Measurements from ENCODE around the gene EFCAB6. TPM values are rescaled to one million over a fixed set of nuclear protein-coding genes. Genes with fewer than 3 reads are reported as not detected.

The EFCAB6 gene
- total RNA-seq, 1 donor from 2014 or later = not detected

DNA sequence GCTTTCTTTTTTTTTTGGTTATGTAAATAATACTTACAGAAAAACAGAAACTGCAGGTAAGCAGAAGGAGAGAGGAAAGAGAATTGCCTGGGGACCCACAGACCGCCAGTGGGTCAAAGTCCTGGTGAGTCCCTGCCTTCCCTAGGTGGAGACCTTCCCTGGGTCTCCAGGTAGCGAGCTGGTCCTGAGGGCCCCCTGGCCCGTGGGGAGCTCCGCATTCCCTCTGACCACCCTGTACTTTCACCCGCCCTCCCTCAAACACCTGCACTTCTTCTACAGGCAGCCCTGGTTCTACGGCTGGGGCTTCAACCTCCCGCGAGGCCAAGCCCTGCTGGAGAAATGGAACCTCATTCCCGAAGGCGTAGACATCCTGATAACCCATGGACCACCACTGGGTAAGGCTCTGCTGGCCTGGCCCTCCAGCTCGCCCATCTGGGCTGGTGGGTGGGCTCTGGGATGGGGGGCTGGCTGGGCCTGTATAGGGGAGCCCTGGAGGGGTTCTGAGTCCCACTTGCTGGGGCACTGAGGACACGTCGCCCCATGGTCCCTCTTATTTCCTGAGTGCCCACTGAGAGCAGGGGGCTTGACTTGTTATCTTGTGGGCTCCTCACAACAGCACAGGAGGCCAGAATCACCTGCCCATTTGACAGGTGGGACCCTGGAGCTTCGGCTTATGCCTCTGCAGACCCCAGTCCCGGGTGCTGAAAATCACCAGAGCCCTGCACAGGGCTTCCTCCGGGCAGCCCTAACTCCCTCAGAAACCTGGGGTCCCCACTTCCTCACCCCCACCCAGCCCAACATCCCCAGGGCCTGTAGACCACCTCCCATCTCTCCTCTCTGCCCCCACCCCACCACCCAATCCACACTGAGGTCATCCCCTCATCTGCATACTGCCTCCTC, 313.9 kb downstream of the EFCAB6 start:
- ATAC-seq (ENCODE audit: low read depth) (no peak), DNase-seq (no peak)
- ChIA-PET CTCF (no interaction called here), POLR2A (no interaction called here)
- Mint-ChIP-seq H3K4me3 (no peak overlapping the region), H3K9me3 (no peaks in the 10 kb centered on the region), H3K4me1 (no peaks in the 10 kb centered on the region), H3K36me3 (ENCODE audit: low read depth) (no peaks in the 10 kb centered on the region), H3K27me3 (no peaks in the 10 kb centered on the region), H3K27ac (no peak overlapping the region)
- intact Hi-C loops (cut with micrococcal nuclease) = no loop called here
- TF ChIP-seq, protein P1, sequence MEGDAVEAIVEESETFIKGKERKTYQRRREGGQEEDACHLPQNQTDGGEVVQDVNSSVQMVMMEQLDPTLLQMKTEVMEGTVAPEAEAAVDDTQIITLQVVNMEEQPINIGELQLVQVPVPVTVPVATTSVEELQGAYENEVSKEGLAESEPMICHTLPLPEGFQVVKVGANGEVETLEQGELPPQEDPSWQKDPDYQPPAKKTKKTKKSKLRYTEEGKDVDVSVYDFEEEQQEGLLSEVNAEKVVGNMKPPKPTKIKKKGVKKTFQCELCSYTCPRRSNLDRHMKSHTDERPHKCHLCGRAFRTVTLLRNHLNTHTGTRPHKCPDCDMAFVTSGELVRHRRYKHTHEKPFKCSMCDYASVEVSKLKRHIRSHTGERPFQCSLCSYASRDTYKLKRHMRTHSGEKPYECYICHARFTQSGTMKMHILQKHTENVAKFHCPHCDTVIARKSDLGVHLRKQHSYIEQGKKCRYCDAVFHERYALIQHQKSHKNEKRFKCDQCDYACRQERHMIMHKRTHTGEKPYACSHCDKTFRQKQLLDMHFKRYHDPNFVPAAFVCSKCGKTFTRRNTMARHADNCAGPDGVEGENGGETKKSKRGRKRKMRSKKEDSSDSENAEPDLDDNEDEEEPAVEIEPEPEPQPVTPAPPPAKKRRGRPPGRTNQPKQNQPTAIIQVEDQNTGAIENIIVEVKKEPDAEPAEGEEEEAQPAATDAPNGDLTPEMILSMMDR (IDR thresholded peaks at IDR 0.05) = no peak

DNA sequence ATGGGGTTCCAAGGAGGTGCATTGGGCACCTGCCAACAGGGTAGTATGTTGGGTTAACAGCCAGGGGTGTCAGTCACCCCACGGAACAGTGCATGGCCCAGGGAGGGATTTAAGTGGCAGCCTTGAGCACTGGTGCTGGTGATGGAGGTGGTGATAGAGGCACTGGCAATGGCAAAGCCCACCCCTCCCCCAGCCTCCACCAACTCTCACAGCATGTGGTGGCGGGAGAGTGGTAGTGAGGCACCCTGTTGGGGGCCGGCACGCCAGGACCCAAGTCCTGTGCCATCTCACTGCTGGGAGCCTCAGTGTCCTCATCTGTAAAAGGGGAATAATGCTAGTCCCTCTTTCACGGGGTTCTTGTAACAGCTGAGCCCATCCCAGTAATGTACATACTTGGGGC, 318.8 kb downstream of the EFCAB6 start:
- DNase-seq = no peak
- TF ChIP-seq, protein P1 (IDR thresholded peaks at IDR 0.05) = no peak

DNA sequence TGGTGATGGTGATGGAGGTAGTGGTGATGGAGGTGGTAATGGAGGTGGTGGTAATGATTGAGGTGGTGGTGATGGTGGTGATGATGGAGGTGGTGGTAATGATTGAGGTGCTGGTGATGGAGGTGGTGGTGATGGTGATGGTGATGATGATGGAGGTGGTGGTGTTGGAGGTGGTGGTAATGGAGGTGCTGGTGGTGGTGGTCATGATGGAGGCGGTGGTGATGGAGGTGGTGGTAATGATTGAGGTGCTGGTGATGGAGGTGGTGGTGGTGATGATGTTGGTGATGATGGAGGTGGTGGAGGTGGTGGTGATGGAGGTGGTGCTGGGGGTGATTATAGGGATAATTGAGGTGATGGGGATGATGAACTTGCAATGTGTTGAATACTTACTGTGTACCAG, 320.4 kb downstream of the EFCAB6 start:
- H3K9me3 Mint-ChIP-seq = peaks cover 3% of the 10 kb centered on the region
- H3K4me1 Mint-ChIP-seq = no peaks in the 10 kb centered on the region
- POLR2A ChIA-PET = no interaction called here
- H3K27ac Mint-ChIP-seq = no peak overlapping the region
- H3K27me3 Mint-ChIP-seq = peaks cover 9% of the 10 kb centered on the region
- DNase-seq = no peak
- TF ChIP-seq, protein P1 (IDR thresholded peaks at IDR 0.05) = no peak
- ATAC-seq (ENCODE audit: low read depth) = no peak
- CTCF ChIA-PET = no interaction called here
- intact Hi-C loops (cut with micrococcal nuclease) = no loop called here
- no peaks in the 10 kb centered on the region for H3K36me3 Mint-ChIP-seq (ENCODE audit: low read depth)
- no peak overlapping the region for H3K4me3 Mint-ChIP-seq

More for the DNA sequence above, 318.8 kb downstream of the EFCAB6 start:
- ChIA-PET POLR2A (no interaction called here), CTCF (no interaction called here)
- H3K27ac Mint-ChIP-seq = no peak overlapping the region
- no peaks in the 10 kb centered on the region for H3K4me1 Mint-ChIP-seq
- H3K9me3 Mint-ChIP-seq = peaks cover 3% of the 10 kb centered on the region
- peaks cover 2% of the 10 kb centered on the region for H3K27me3 Mint-ChIP-seq
- no peaks in the 10 kb centered on the region for H3K36me3 Mint-ChIP-seq (ENCODE audit: low read depth)
- intact Hi-C loops (cut with micrococcal nuclease) = no loop called here
- H3K4me3 Mint-ChIP-seq = no peak overlapping the region
- no peak for ATAC-seq (ENCODE audit: low read depth)

DNA sequence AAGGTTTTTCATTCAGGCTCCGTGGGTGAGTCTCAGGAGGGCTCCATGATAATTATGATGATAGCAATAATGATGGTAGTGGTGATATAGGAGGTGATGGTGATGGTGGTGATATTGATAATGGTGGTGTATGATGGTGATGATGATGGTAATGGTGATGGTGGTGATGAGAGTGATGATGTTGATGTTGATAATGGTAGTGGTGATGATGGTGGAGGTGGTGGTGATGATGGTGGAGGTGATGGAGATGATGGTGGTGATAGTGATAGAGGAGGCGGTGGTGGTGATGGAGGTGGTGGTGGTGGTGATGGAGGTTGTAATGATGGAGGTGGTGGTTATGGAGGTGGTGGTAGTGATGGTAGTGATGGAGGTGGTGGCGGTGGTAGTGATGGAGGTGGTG, 320.9 kb downstream of the EFCAB6 start:
- H3K36me3 Mint-ChIP-seq (ENCODE audit: low read depth) = no peaks in the 10 kb centered on the region
- intact Hi-C loops (cut with micrococcal nuclease) = no loop called here
- TF ChIP-seq, protein P1 (IDR thresholded peaks at IDR 0.05) = no peak

DNA sequence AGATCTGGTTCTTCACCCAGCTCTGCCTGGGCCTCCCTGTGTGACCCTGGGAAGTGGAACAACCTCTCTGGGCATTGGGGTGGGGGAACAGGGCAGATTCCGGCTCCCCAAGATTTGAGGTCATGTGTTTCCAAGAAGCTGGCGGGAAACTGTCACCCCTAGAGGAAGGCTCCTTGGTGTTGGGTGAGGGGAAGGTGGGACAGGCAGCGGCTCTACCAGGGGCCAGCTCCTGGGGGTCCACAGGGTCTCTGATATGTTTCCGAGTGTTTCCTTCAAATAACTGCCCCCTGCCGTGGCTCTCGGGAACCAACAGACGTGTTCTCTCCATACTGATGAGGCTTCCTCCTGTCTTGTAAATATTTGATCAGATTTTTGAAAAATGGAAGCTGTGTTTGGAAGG, 321.8 kb downstream of the EFCAB6 start:
- no peak for ATAC-seq (ENCODE audit: low read depth)
- Mint-ChIP-seq H3K4me1 (no peaks in the 10 kb centered on the region), H3K4me3 (no peak overlapping the region), H3K9me3 (peaks cover 3% of the 10 kb centered on the region), H3K36me3 (ENCODE audit: low read depth) (no peaks in the 10 kb centered on the region), H3K27ac (no peak overlapping the region), H3K27me3 (peaks cover 10% of the 10 kb centered on the region)
- intact Hi-C loops (cut with micrococcal nuclease) = no loop called here
- no peak for DNase-seq
- POLR2A ChIA-PET = no interaction called here
- CTCF ChIA-PET = no interaction called here
- TF ChIP-seq, protein P1 (IDR thresholded peaks at IDR 0.05) = no peak

More for the DNA sequence above, 320.9 kb downstream of the EFCAB6 start:
- ATAC-seq (ENCODE audit: low read depth) (no peak), DNase-seq (no peak)
- Mint-ChIP-seq H3K4me1 (no peaks in the 10 kb centered on the region), H3K4me3 (no peak overlapping the region), H3K27ac (no peak overlapping the region), H3K27me3 (peaks cover 10% of the 10 kb centered on the region), H3K9me3 (peaks cover 3% of the 10 kb centered on the region)
- ChIA-PET POLR2A (no interaction called here), CTCF (no interaction called here)
